Stomach (tissue), 9 donors: ENCODE data around the gene MGAM2. TPM values are rescaled to one million over a fixed set of nuclear protein-coding genes. Genes with fewer than 3 reads are reported as not detected.

ENCODE experiments used
- DNase-seq, 2 donors: peaks; one replicate each; pipeline versions ENCODE4 v3.0.0 to v3.0.0-alpha.2; 2013 to 2019
- H3K27ac ChIP-seq, 5 donors: fragments of 200-600 bp in 4 of 5; sonication (generic) in 4 of 5; one replicate each; pipeline ENCODE4 v1.5.1; 2013 to 2019; ENCODE audit warnings: mild to moderate bottlenecking in 1 of 5, moderate library complexity in 1 of 5
- H3K27me3 ChIP-seq, 3 donors: fragments of 200-600 bp; sonication (generic); one replicate each; pipeline ENCODE4 v1.5.1; 2017 to 2019; ENCODE audit warnings: mixed run types in 1 of 3
- H3K36me3 ChIP-seq, 4 donors: fragments of 200-600 bp; sonication (generic); 1 replicate in 3 of 4; 2 replicates in 1 of 4; pipeline ENCODE4 v1.5.1; 2016 to 2019
- H3K4me1 ChIP-seq, 4 donors: fragments of 200-600 bp; sonication (generic); one replicate each; pipeline ENCODE4 v1.5.1; 2016 to 2019
- H3K4me3 ChIP-seq, 4 donors: fragments of 200-600 bp; sonication (generic) in 3 of 4; one replicate each; pipeline ENCODE4 v1.5.1; 2016 to 2019; ENCODE audit warnings: mild to moderate bottlenecking in 1 of 4
- H3K9me3 ChIP-seq, 4 donors: fragments of 200-600 bp; sonication (generic); one replicate each; pipeline ENCODE4 v1.5.1; 2016 to 2019
- CTCF ChIP-seq, 7 experiments: fragments of 450-650 bp in 4 of 7; fragments of 200-600 bp in 3 of 7; sonication (generic) in 3 of 7; IDR thresholded peaks; one replicate each; pipeline ENCODE4 v1.5.1; 2016 to 2019; ENCODE audit warnings: antibody characterized with exemption in 7 of 7, control low read depth in 2 of 7, mild to moderate bottlenecking in 1 of 7
- EP300 ChIP-seq: sonication (generic); formaldehyde crosslinking; IDR thresholded peaks from one replicate; pipeline ENCODE4 v1.6.1; 2017; ENCODE audit warnings: antibody characterized with exemption
- POLR2A ChIP-seq, 4 donors: fragments of 450-650 bp; IDR thresholded peaks; one replicate each; pipeline ENCODE4 v1.6.1; 2016; ENCODE audit warnings: antibody characterized with exemption in 4 of 4, control low read depth in 2 of 4, mild to moderate bottlenecking in 1 of 4, moderate library complexity in 1 of 4
- POLR2AphosphoS5 ChIP-seq, 3 donors: sonication (generic); formaldehyde crosslinking; IDR thresholded peaks; one replicate each; pipeline ENCODE4 v1.6.1; 2016; ENCODE audit warnings: antibody characterized with exemption in 3 of 3
- WGBS, 5 donors: extraction: QIAGEN DNeasy Blood & Tissue Kit in 3 of 5; methylation state at CpG; one replicate each; pipeline versions ENCODE4 v1.1.5 to v1.1.7; 2013 to 2018; 5-methylcytosine and 5-hydroxymethylcytosine counted together
- intact Hi-C: fragments of 100-400 bp; cut with DNase I; formaldehyde crosslinking; loops from one replicate; pipeline ENCODE4 v1.15.1; 2023; ENCODE audit warnings: low total_unique reads
- polyA plus RNA-seq, 3 donors: library from polyadenylated mRNA; stranded (reverse); fragments of 200-250 nt; gene quantifications; one replicate each; pipeline ENCODE4 v1.2.3, GENCODE V29; 2013
- total RNA-seq, 5 donors: library from RNA; depleted of rRNA; stranded (reverse); fragments of >200 nt; gene quantifications; one replicate each; pipeline versions ENCODE4 v1.1.0 to v1.2.3, GENCODE V29; 2014 to 2016
- donor health status: healthy with polysubstance abuse.
- donor health status: Bipolar disorder and iron deficiency.
- donor health status: healthy.

Gene MGAM2
- total and polyA plus RNA-seq, 8 donors: 0.05 to 2.9 (median 1.1) TPM; not detected in 3

- DNase-seq: no peak
- H3K27ac ChIP-seq: peak overlapping the region in 3 of 5 donors; percentile 27 to 57 (median 52)
- intact Hi-C loops: no loop called here
Measured at GRCh38 chr7:142140401-142140959, 29.0 kb downstream of the MGAM2 start.

GRCh38 chr7:142142702-142143101, 31.2 kb downstream of the MGAM2 start:
- Histone ChIP-seq H3K36me3 (no peaks in the 10 kb centered on the region), H3K4me3 (no peak overlapping the region), H3K9me3 (no peaks in the 10 kb centered on the region), H3K27me3 (no peaks in the 10 kb centered on the region), H3K4me1 (peaks cover 0 to 21% (median 13%) of the 10 kb centered on the region in 4 donors), H3K27ac (no peak overlapping the region)
- DNase-seq: no peak
- 91 to 97% (median 94%) methylated on average over 8 of the region's 8 CpGs for WGBS, 5 donors
- no peak for TF ChIP-seq CTCF (IDR thresholded peaks at IDR 0.05)
- TF ChIP-seq EP300: no peak
- TF ChIP-seq POLR2A (IDR thresholded peaks at IDR 0.05): no peak
- TF ChIP-seq POLR2AphosphoS5 (IDR thresholded peaks at IDR 0.05): no peak
- intact Hi-C loops: no loop called here

More at GRCh38 chr7:142140401-142140959, 29.0 kb downstream of the MGAM2 start:
- H3K9me3 ChIP-seq: no peaks in the 10 kb centered on the region
- no peaks in the 10 kb centered on the region for H3K27me3 ChIP-seq
- 55 to 72% (median 68%) methylated on average over 2 of the region's 2 CpGs for WGBS, 5 donors
- H3K4me1 ChIP-seq: peaks cover 0 to 21% (median 13%) of the 10 kb centered on the region in 4 donors
- TF ChIP-seq EP300 (no peak), POLR2A (IDR thresholded peaks at IDR 0.05) (no peak), POLR2AphosphoS5 (IDR thresholded peaks at IDR 0.05) (no peak), CTCF (IDR thresholded peaks at IDR 0.05) (no peak)
- H3K4me3 ChIP-seq: no peak overlapping the region
- H3K36me3 ChIP-seq: no peaks in the 10 kb centered on the region

- 62 to 93% (median 86%) methylated on average over 2 of the region's 2 CpGs for WGBS, 5 donors
- Histone ChIP-seq H3K36me3 (no peaks in the 10 kb centered on the region), H3K27me3 (no peaks in the 10 kb centered on the region), H3K4me3 (no peak overlapping the region), H3K27ac (no peak overlapping the region), H3K9me3 (no peaks in the 10 kb centered on the region), H3K4me1 (peaks cover 0 to under 1% (median 0%) of the 10 kb centered on the region in 4 donors)
- intact Hi-C loops: no loop called here
- DNase-seq: no peak
- no peak for TF ChIP-seq CTCF (IDR thresholded peaks at IDR 0.05)
- TF ChIP-seq EP300: no peak
Measured at GRCh38 chr7:142146124-142146523, 34.6 kb downstream of the MGAM2 start.

GRCh38 chr7:142150356-142150755, 38.8 kb downstream of the MGAM2 start:
- TF ChIP-seq POLR2A (IDR thresholded peaks at IDR 0.05): no peak
- TF ChIP-seq POLR2AphosphoS5 (IDR thresholded peaks at IDR 0.05): no peak
- no peak for TF ChIP-seq EP300
- no peak for TF ChIP-seq CTCF (IDR thresholded peaks at IDR 0.05)
- Histone ChIP-seq H3K4me1 (peaks cover 0 to 18% (median 2%) of the 10 kb centered on the region in 4 donors), H3K27ac (no peak overlapping the region), H3K9me3 (no peaks in the 10 kb centered on the region), H3K36me3 (no peaks in the 10 kb centered on the region), H3K4me3 (no peak overlapping the region), H3K27me3 (no peaks in the 10 kb centered on the region)
- intact Hi-C loops: no loop called here
- DNase-seq: no peak
- WGBS, 5 donors: 27 to 45% (median 37%) methylated on average over 1 of the region's 1 CpG
